BJ (cell line): Measurements from ENCODE around the gene SEBOX. TPM values are rescaled to one million over a fixed set of nuclear protein-coding genes. Genes with fewer than 3 reads are reported as not detected.

ENCODE experiments used
- CTCF ChIA-PET: fragments of 350-600 bp; formaldehyde crosslinking; extraction: SDS; loops from one replicate; lab custom pipeline; 2021; ENCODE audit warnings: antibody characterized with exemption, inconsistent platforms; lab: Yijun Ruan, JAX
- POLR2A ChIA-PET: fragments of 300-600 bp; sonication (Branson Sonifier 250); formaldehyde crosslinking; extraction: SDS; loops from one replicate; lab custom pipeline; 2021; ENCODE audit warnings: antibody characterized with exemption; lab: Charles Lee
- DNase-seq: peaks from one replicate; pipeline ENCODE4 v3.0.0-alpha.2; 2011; ENCODE audit warnings: low read depth
- H3K27me3 ChIP-seq: 2 replicates; pipeline ENCODE4 v1.6.0; 2011; ENCODE audit warnings: low read length; ENCODE audit not compliant: control insufficient read depth, insufficient read depth
- H3K36me3 ChIP-seq: 2 replicates; pipeline ENCODE4 v1.5.1; 2011; ENCODE audit warnings: low read length; ENCODE audit not compliant: control insufficient read depth, insufficient read depth
- H3K4me3 ChIP-seq: 2 replicates; pipeline ENCODE4 v1.5.1; 2011; ENCODE audit warnings: low read depth, mild to moderate bottlenecking, control low read depth, low read length
- polyA plus RNA-seq: library from polyadenylated mRNA; depleted of rRNA; stranded (reverse); fragments of >200 nt; gene quantifications from 2 replicates; pipeline ENCODE4 v1.2.3, GENCODE V29; 2011
- TF ChIP-seq, protein P1 (sequence below): IDR thresholded peaks from 2 replicates; pipeline ENCODE4 v1.5.1; 2011; ENCODE audit warnings: low read depth, mild to moderate bottlenecking, control low read depth, inconsistent platforms, low read length, moderate library complexity; ENCODE audit not compliant: insufficient read depth

The SEBOX gene
- polyA plus RNA-seq, 1 experiment, result not detected

DNA sequence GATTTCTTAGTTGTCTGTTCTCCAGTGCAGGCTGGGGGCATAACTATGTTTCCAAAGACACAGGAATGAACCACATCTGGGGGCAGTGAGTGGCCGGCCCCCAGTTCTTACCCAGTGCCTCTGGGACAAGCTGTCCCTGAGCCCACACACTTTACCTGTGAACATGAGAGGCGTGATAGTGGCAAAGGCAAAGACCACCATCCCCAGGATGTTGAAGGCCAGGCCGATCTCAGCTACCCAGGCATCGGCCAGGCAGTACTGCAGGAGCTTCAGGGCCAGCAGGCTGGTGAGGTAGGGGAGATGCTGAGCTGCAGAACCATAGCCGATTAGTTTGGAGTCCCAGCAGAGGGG, 39.4 kb upstream of the SEBOX start:
- TF ChIP-seq, protein P1, sequence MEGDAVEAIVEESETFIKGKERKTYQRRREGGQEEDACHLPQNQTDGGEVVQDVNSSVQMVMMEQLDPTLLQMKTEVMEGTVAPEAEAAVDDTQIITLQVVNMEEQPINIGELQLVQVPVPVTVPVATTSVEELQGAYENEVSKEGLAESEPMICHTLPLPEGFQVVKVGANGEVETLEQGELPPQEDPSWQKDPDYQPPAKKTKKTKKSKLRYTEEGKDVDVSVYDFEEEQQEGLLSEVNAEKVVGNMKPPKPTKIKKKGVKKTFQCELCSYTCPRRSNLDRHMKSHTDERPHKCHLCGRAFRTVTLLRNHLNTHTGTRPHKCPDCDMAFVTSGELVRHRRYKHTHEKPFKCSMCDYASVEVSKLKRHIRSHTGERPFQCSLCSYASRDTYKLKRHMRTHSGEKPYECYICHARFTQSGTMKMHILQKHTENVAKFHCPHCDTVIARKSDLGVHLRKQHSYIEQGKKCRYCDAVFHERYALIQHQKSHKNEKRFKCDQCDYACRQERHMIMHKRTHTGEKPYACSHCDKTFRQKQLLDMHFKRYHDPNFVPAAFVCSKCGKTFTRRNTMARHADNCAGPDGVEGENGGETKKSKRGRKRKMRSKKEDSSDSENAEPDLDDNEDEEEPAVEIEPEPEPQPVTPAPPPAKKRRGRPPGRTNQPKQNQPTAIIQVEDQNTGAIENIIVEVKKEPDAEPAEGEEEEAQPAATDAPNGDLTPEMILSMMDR, result no peak
- ChIA-PET CTCF (interaction anchor here (3.2 kb wide), 1 partner anchor 12 kb away, joined by 16 read pairs; no protein-coding TSS in a partner anchor), POLR2A (no interaction called here)
- no peak for DNase-seq
- Histone ChIP-seq H3K4me3 (no peak overlapping the region), H3K27me3 (no peaks in the 10 kb centered on the region; the same call in 1 of the 2 replicates), H3K36me3 (peaks cover 3% of the 10 kb centered on the region)

DNA sequence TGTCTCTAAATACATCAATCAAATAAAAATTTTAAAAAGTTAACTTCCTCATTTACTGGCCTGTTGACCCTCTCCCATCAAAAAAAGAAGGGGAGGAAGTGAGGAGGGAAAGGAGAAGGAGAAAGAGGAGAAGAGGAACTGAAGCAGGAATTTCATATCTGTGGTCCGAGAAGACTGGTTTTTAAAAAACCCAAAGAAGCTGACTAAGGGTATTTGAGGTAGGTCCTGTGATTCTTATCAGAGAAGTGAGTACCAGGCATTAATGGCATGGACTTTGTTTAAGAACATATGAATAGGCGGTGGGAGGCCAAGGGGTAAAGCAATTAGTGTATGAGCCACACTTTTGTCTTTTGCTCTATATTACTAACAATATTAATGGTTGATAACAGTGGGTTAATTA, 39.0 kb upstream of the SEBOX start:
- no peak overlapping the region for H3K4me3 ChIP-seq
- TF ChIP-seq, protein P1, result no peak
- no peak for DNase-seq
- POLR2A ChIA-PET, result no interaction called here
- H3K27me3 ChIP-seq, result no peaks in the 10 kb centered on the region
- CTCF ChIA-PET, result interaction anchor here (1.4 to 3.2 kb wide), 2 partner anchors 13 to 21 kb away, joined by 3 to 16 read pairs; no protein-coding TSS in a partner anchor
- peaks cover 5% of the 10 kb centered on the region for H3K36me3 ChIP-seq

GRCh38 chr17:28402844-28403243, 37.8 kb upstream of the SEBOX start:
- Histone ChIP-seq H3K27me3 (no peaks in the 10 kb centered on the region), H3K36me3 (peaks cover 9% of the 10 kb centered on the region), H3K4me3 (no peak overlapping the region)
- POLR2A ChIA-PET, result no interaction called here
- TF ChIP-seq, protein P1, result no peak
- DNase-seq, result no peak
- CTCF ChIA-PET, result interaction anchor here (1.4 kb wide), 1 partner anchor 20 kb away, joined by 3 read pairs; no protein-coding TSS in a partner anchor

GRCh38 chr17:28402224-28402630, 37.2 kb upstream of the SEBOX start:
- TF ChIP-seq, protein P1, result no peak
- Histone ChIP-seq H3K4me3 (no peak overlapping the region), H3K36me3 (peaks cover 9% of the 10 kb centered on the region), H3K27me3 (no peaks in the 10 kb centered on the region)
- POLR2A ChIA-PET, result no interaction called here
- DNase-seq, result no peak
- CTCF ChIA-PET, result interaction anchor here (2.4 kb wide), 1 partner anchor 14 kb away, joined by 13 read pairs; no protein-coding TSS in a partner anchor

DNA sequence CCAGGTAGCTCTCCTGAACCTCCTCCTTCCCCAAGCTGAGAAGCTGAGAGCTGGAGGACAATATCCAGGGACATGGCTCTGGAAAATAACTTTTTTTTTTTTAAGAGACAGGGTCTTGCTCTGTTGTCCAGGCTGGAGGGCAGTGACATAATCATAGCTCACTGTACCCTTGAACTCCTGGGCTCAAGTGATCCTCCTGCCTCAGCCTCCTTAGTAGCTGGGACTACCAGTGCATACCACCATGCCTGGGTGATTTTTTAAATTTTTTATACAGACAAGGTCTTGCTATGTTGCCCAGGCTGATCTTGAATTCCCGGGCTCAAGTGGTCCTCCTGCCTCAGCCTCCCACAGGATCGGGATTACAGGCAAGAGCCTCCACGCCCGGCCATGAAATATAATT, 34.8 kb upstream of the SEBOX start:
- ChIA-PET POLR2A (no interaction called here), CTCF (interaction anchor here (1.2 to 2.4 kb wide), 3 partner anchors 17 to 21 kb away, joined by 3 to 13 read pairs (median 4); no protein-coding TSS in a partner anchor)
- Histone ChIP-seq H3K27me3 (no peaks in the 10 kb centered on the region), H3K4me3 (no peak overlapping the region), H3K36me3 (peaks cover 9% of the 10 kb centered on the region)
- DNase-seq, result no peak
- TF ChIP-seq, protein P1, result no peak
